Upper lobe of left lung (tissue), 4 donors: ENCODE data around the gene COMMD10.

Experiments used
- CTCF ChIP-seq, 6 experiments: fragments of 450-650 bp in 4 of 6; fragments of 200-600 bp in 2 of 6; sonication (generic) in 2 of 6; IDR thresholded peaks; one replicate each; pipeline ENCODE4 v1.5.1; 2016 to 2019; ENCODE audit warnings: antibody characterized with exemption in 6 of 6
- EP300 ChIP-seq, 4 donors: sonication (generic); formaldehyde crosslinking; IDR thresholded peaks; one replicate each; pipeline ENCODE4 v1.5.1; 2017; ENCODE audit warnings: antibody characterized with exemption in 4 of 4, control low read depth in 2 of 4
- POLR2A ChIP-seq, 4 donors: fragments of 450-650 bp; IDR thresholded peaks; one replicate each; pipeline ENCODE4 v1.5.1; 2016 to 2017; ENCODE audit warnings: antibody characterized with exemption in 4 of 4, mild to moderate bottlenecking in 2 of 4
- POLR2AphosphoS5 ChIP-seq, 2 donors: sonication (generic); formaldehyde crosslinking; IDR thresholded peaks; one replicate each; pipeline ENCODE4 v1.5.1; 2017; ENCODE audit warnings: antibody characterized with exemption in 2 of 2

DNA sequence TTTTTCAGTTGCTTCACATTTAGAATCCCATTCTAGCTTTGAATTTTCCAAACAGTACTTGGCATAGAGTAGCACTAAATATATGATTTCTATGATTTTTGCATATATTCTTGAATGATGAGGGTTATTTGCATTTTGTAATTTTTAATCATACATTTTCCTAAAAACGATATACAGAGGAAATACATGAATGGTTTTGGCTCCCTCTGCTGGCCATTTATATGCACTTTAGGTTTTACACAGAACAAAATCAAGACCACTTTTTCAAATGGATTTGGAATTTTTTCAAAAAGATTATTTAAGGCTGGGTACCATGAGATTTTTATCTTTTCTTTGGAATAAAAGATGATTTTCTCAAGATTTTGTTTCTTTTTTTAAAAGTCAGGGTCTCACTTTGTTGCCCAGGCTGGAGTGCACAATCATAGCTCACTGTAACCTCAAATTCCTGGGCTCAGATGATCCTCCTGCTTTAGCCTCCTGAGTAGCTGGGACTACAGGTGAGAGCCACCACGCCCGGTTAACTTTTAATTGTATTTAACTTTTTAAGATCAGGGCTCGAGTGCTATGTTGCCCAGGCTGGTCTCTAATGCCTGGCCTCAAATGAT lies 16.7 kb upstream of the COMMD10 start:
- TF ChIP-seq POLR2AphosphoS5 (IDR thresholded peaks at IDR 0.05) (no peak), CTCF (IDR thresholded peaks at IDR 0.05) (peak; percentile 48 to 78 (median 68)), POLR2A (IDR thresholded peaks at IDR 0.05) (no peak), EP300 (IDR thresholded peaks at IDR 0.05) (no peak)
